Loucy (cell line): ENCODE results near the gene CFAP100.

ENCODE experiments used
- EZH2phosphoT487 ChIP-seq: fragments of 200-600 bp; IDR thresholded peaks from 2 replicates; pipeline ENCODE4 v1.6.1; 2018; ENCODE audit warnings: antibody characterized with exemption, mild to moderate bottlenecking, moderate library complexity, borderline replicate concordance
- TF ChIP-seq, protein P1 (sequence below): fragments of 200-600 bp; sonication (generic); conservative IDR thresholded peaks from 2 replicates; pipeline ENCODE4 v1.5.1; 2014; ENCODE audit warnings: mild to moderate bottlenecking, antibody characterized with exemption, low read length

DNA sequence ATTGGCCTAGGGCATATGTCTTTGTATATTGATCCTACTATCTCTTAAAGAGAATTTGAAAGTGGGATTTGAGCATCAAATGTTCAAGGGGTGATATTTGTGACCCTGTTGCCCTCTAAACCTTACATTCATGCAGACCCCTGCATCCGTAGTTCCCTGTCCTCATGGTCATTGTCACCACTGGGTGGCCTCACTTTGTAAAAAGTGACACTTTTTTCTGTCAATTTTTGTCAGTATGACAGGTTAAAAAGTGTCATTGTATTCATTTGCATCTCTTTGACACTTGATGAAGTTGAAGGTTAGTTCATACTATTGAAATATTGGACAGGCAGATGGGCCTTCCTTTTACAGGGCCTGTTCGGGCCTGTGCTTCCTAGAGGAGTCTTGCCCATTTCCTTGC lies 25.2 kb upstream of the CFAP100 start:
- TF ChIP-seq, protein P1, sequence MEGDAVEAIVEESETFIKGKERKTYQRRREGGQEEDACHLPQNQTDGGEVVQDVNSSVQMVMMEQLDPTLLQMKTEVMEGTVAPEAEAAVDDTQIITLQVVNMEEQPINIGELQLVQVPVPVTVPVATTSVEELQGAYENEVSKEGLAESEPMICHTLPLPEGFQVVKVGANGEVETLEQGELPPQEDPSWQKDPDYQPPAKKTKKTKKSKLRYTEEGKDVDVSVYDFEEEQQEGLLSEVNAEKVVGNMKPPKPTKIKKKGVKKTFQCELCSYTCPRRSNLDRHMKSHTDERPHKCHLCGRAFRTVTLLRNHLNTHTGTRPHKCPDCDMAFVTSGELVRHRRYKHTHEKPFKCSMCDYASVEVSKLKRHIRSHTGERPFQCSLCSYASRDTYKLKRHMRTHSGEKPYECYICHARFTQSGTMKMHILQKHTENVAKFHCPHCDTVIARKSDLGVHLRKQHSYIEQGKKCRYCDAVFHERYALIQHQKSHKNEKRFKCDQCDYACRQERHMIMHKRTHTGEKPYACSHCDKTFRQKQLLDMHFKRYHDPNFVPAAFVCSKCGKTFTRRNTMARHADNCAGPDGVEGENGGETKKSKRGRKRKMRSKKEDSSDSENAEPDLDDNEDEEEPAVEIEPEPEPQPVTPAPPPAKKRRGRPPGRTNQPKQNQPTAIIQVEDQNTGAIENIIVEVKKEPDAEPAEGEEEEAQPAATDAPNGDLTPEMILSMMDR = peak; percentile 46
- no peak for TF ChIP-seq EZH2phosphoT487
